HepG2 (cell line): ENCODE measurements around the gene LDAH. TPM values are rescaled to one million over a fixed set of nuclear protein-coding genes. Genes with fewer than 3 reads are reported as not detected.
A peak's percentile ranks its signal among the peaks of the same experiment; 100 is the strongest.

Source experiments
- ATAC-seq: fragments of 200-7000 bp; cut with Tn5 transposase; 3 replicates; pipeline ENCODE4 v1.9.1; 2020; ENCODE audit warnings: mild to moderate bottlenecking, moderate library complexity
- BruUV-seq: library from RNA; stranded (reverse); fragments of 400-500 nt; replicated peaks from 2 replicates; lab custom pipeline; 2021; lab: Mats Ljungman, UMichigan
- CTCF ChIA-PET: fragments of 300-600 bp; formaldehyde crosslinking; extraction: SDS; loops from one replicate; lab custom pipeline; 2021; ENCODE audit warnings: low total read pairs, inconsistent platforms, low intra/inter-chr PET ratio; lab: Yijun Ruan, JAX
- POLR2A ChIA-PET: fragments of 350-600 bp; sonication (Branson Sonifier 250); formaldehyde crosslinking; loops from one replicate; lab custom pipeline; 2020; ENCODE audit warnings: antibody characterized with exemption, inconsistent platforms; lab: Yijun Ruan, JAX
- DNase-seq: peaks from one replicate; pipeline ENCODE4 v3.0.0-alpha.2; 2015; ENCODE audit warnings: low spot score
- FAIRE-seq: peaks from 3 replicates; lab custom pipeline; 2011; peaks lifted over from hg19 to GRCh38; lab: Jason Lieb, UNC
- H2AFZ ChIP-seq: one replicate; pipeline ENCODE4 v1.6.1; 2011; ENCODE audit warnings: low read length, inconsistent platforms
- H3K27ac ChIP-seq: fragments of 300-600 bp; 3 replicates; pipeline ENCODE4 v1.8.0; 2011; ENCODE audit warnings: mixed run types, mild to moderate bottlenecking, mixed read lengths, low read length, inconsistent platforms; ENCODE audit not compliant: insufficient read depth; ENCODE audit errors: extremely low read length
- H3K27me3 ChIP-seq, 2 experiments: fragments of 200-600 bp in 1 of 2; 2 replicates in 1 of 2; 3 replicates in 1 of 2; pipeline versions ENCODE4 v1.6.0 to v1.8.0; 2011; ENCODE audit warnings: low read length in 2 of 2, mild to moderate bottlenecking in 2 of 2, moderate library complexity in 2 of 2, inconsistent platforms in 1 of 2; ENCODE audit not compliant: insufficient read depth in 2 of 2, control insufficient read depth in 1 of 2
- H3K36me3 ChIP-seq, 2 experiments: fragments of 200-600 bp in 1 of 2; replicated peaks in 1 of 2; 2 replicates in 1 of 2; 3 replicates in 1 of 2; pipeline versions ENCODE4 v1.5.1 to v1.8.0; 2011; ENCODE audit warnings: low read length in 2 of 2, inconsistent platforms in 1 of 2; ENCODE audit not compliant: insufficient read depth in 2 of 2, control insufficient read depth in 1 of 2
- H3K4me1 ChIP-seq: 2 replicates; pipeline ENCODE4 v1.5.1; 2012; ENCODE audit warnings: low read length, inconsistent platforms; ENCODE audit not compliant: insufficient read depth
- H3K4me2 ChIP-seq: 2 replicates; pipeline ENCODE4 v1.6.0; 2011; ENCODE audit warnings: low read depth, low read length, inconsistent platforms
- H3K4me3 ChIP-seq, 3 experiments: fragments of 200-600 bp in 1 of 3; sonication (generic), shearing (Covaris generic) in 1 of 3; replicated peaks in 1 of 3; 2 replicates each; pipeline ENCODE4 v1.5.1; 2011 to 2016; ENCODE audit warnings: low read length in 3 of 3, inconsistent platforms in 2 of 3, low read depth in 2 of 3, mild to moderate bottlenecking in 2 of 3, control low read depth in 1 of 3, mixed read lengths in 1 of 3; ENCODE audit not compliant: insufficient read depth in 1 of 3
- H3K79me2 ChIP-seq: one replicate; pipeline ENCODE4 v1.6.1; 2011; ENCODE audit warnings: low read length, inconsistent platforms; ENCODE audit not compliant: insufficient read depth
- H3K9ac ChIP-seq: 2 replicates; pipeline ENCODE4 v1.6.0; 2011; ENCODE audit warnings: mild to moderate bottlenecking, low read depth, low read length, inconsistent platforms; ENCODE audit not compliant: insufficient read depth
- H3K9me3 ChIP-seq: 2 replicates; pipeline ENCODE4 v1.5.1; 2012; ENCODE audit warnings: mild to moderate bottlenecking, low read length
- H4K20me1 ChIP-seq: 2 replicates; pipeline ENCODE4 v1.6.0; 2011; ENCODE audit warnings: inconsistent platforms, mild to moderate bottlenecking, low read length, moderate library complexity; ENCODE audit not compliant: insufficient read depth
- ARID2 ChIP-seq: sonication (generic); formaldehyde crosslinking; IDR thresholded peaks from 2 replicates; pipeline ENCODE4 v1.8.1; 2022; ENCODE audit warnings: mild to moderate bottlenecking, missing genetic modification reagents, borderline replicate concordance
- ATF7 ChIP-seq, 2 experiments: fragments of 450-650 bp in 1 of 2; sonication (generic) in 1 of 2; formaldehyde crosslinking in 1 of 2; IDR thresholded peaks; 2 replicates each; pipeline versions ENCODE4 v1.4.0 to v1.6.1; 2016 to 2020; ENCODE audit warnings: antibody characterized with exemption in 1 of 2, mild to moderate bottlenecking in 1 of 2, missing genetic modification reagents in 1 of 2
- DMAP1 ChIP-seq: IDR thresholded peaks from 2 replicates; pipeline ENCODE4 v1.6.1; 2016
- EP300 ChIP-seq, 3 experiments: sonication (generic) in 1 of 3; formaldehyde crosslinking in 1 of 3; IDR thresholded peaks; 2 replicates each; pipeline versions ENCODE4 v1.5.1 to v1.6.1; 2011 to 2020; ENCODE audit warnings: low read depth in 2 of 3, low read length in 2 of 3, borderline replicate concordance in 1 of 3, improper control_type of control experiment in 1 of 3, mild to moderate bottlenecking in 1 of 3, missing genetic modification reagents in 1 of 3, moderate library complexity in 1 of 3
- ETV5 ChIP-seq: IDR thresholded peaks from 2 replicates; pipeline ENCODE4 v1.6.1; 2018; ENCODE audit warnings: missing biosample characterization, missing genetic modification reagents, inconsistent platforms, borderline replicate concordance
- GATAD2A ChIP-seq: IDR thresholded peaks from 2 replicates; pipeline ENCODE4 v1.6.1; 2016
- HINFP ChIP-seq: sonication (generic); formaldehyde crosslinking; IDR thresholded peaks from 2 replicates; pipeline ENCODE4 v1.4.0; 2020; ENCODE audit warnings: low read depth, mild to moderate bottlenecking, missing genetic modification reagents
- HOXA3 ChIP-seq: sonication (generic); formaldehyde crosslinking; IDR thresholded peaks from 2 replicates; pipeline ENCODE4 v1.5.0; 2020; ENCODE audit warnings: missing genetic modification reagents
- MEIS2 ChIP-seq: sonication (generic); formaldehyde crosslinking; IDR thresholded peaks from 2 replicates; pipeline ENCODE4 v1.9.0; 2021; ENCODE audit warnings: mild to moderate bottlenecking, missing genetic modification reagents
- MYPOP ChIP-seq: sonication (generic); formaldehyde crosslinking; IDR thresholded peaks from 2 replicates; pipeline ENCODE4 v1.8.1; 2023; ENCODE audit warnings: mild to moderate bottlenecking, moderate library complexity, missing genetic modification reagents
- PITX1 ChIP-seq: sonication (generic); formaldehyde crosslinking; IDR thresholded peaks from 2 replicates; pipeline ENCODE4 v1.5.1; 2020; ENCODE audit warnings: mild to moderate bottlenecking, missing genetic modification reagents
- RXRB ChIP-seq: IDR thresholded peaks from 2 replicates; pipeline ENCODE4 v1.6.1; 2016; ENCODE audit warnings: borderline replicate concordance, missing genetic modification reagents, missing compliant biosample characterization
- ZNF350 ChIP-seq: sonication (generic); formaldehyde crosslinking; IDR thresholded peaks from 2 replicates; pipeline ENCODE4 v1.4.0; 2020; ENCODE audit warnings: mild to moderate bottlenecking, low read depth, missing genetic modification reagents, borderline replicate concordance
- ZNF614 ChIP-seq: IDR thresholded peaks from 2 replicates; pipeline ENCODE4 v1.6.1; 2018; ENCODE audit warnings: missing biosample characterization, missing genetic modification reagents, inconsistent platforms, borderline replicate concordance
- ZNF629 ChIP-seq: sonication (generic); formaldehyde crosslinking; conservative IDR thresholded peaks from 2 replicates; pipeline ENCODE4 v1.5.0; 2020; ENCODE audit warnings: missing genetic modification reagents
- WGBS: methylation state at CpG from one replicate; pipeline ENCODE4 v1.1.6; 2017; ENCODE audit warnings: low lambda C conversion rate; 5-methylcytosine and 5-hydroxymethylcytosine counted together
- in situ Hi-C: cut with HindIII; loops from 2 replicates; pipeline ENCODE4 v1.10.0; 2017; ENCODE audit warnings: low pct_unique_long_range_greater_than_20kb; ENCODE audit not compliant: extremely low pct_ligation_motif_present
- intact Hi-C: fragments of 100-400 bp; cut with micrococcal nuclease; formaldehyde crosslinking; loops from one replicate; pipeline ENCODE4 v1.10.0; 2022; ENCODE audit not compliant: unreplicated experiment
- polyA plus RNA-seq, 8 experiments: library from polyadenylated mRNA; depleted of rRNA in 3 of 8; stranded (reverse) in 7 of 8; unstranded in 1 of 8; fragments of >200 nt; fragmentation: Illumina TruSeq in 4 of 8; extraction: Trizol in 4 of 8; gene quantifications; 2 replicates each; pipeline versions ENCODE4 v1.2.1 to v1.2.3, GENCODE V29; 2011 to 2016; ENCODE audit warnings: low read depth in 4 of 8, missing spikeins in 1 of 8, mixed read lengths in 1 of 8; ENCODE audit not compliant: insufficient read depth in 1 of 8
- total RNA-seq, 5 experiments: library from RNA; depleted of rRNA; stranded (reverse); fragments of >200 nt; fragmentation: Illumina TruSeq; extraction: Trizol; gene quantifications; 2 replicates each; pipeline ENCODE4 v1.2.3, GENCODE V29; 2016; ENCODE audit warnings: low read depth in 1 of 5
- TF ChIP-seq, protein P1 (sequence below): IDR thresholded peaks from 2 replicates; pipeline ENCODE4 v1.6.1; 2012; ENCODE audit warnings: inconsistent platforms
- TF ChIP-seq, protein P2 (sequence below): sonication (generic); formaldehyde crosslinking; IDR thresholded peaks from 2 replicates; pipeline ENCODE4 v1.4.0; 2020; ENCODE audit warnings: mild to moderate bottlenecking, missing genetic modification reagents
- TF ChIP-seq, protein P3 (sequence below): sonication (generic); formaldehyde crosslinking; IDR thresholded peaks from 2 replicates; pipeline ENCODE4 v1.4.0; 2020; ENCODE audit warnings: missing genetic modification reagents; ENCODE audit errors: not compliant biosample characterization

Gene LDAH
- total and polyA plus RNA-seq, 2 of the 13 experiments (the other 11 are each of a cell fraction or from before 2014, with no cell fraction given) = 28.8 to 46.2 TPM

- POLR2A ChIA-PET = interaction anchor here (0.9 to 2.3 kb wide), 5 partner anchors 9 to 138 kb away, joined by 3 to 14 read pairs (median 4); partner anchors contain the start of genes GDF7, HS1BP3 and LDAH
- TF ChIP-seq ZNF629 (CRISPR knock-in tag) (peak; percentile 66), ZNF350 (no peak), EP300 (IDR thresholded peaks at IDR 0.05; ENCODE audit: low read depth in 2 of 2, low read length in 2 of 2) (peak in 1 of 2 experiments; percentile 55; a peak in 2 of 4 replicates), EP300 (CRISPR knock-in tag; IDR thresholded peaks at IDR 0.05; ENCODE audit: borderline replicate concordance) (no peak), ARID2 (CRISPR knock-in tag) (no peak), HINFP (CRISPR knock-in tag) (peak; percentile 82), DMAP1 (CRISPR knock-in tag) (peak; percentile 29; the same call in 1 of the 2 replicates), MEIS2 (no peak), RXRB (CRISPR knock-in tag) (0 out of 2 replicates have a peak, but pooled peaks have one; percentile 12), MYPOP (CRISPR knock-in tag) (0 out of 2 replicates have a peak, but pooled peaks have one; percentile 42), PITX1 (CRISPR knock-in tag) (peak; percentile 90), GATAD2A (CRISPR knock-in tag) (peak; percentile 35; the same call in 1 of the 2 replicates), ZNF614 (CRISPR knock-in tag) (peak; percentile 38; the same call in 1 of the 2 replicates), HOXA3 (CRISPR knock-in tag) (peak; percentile 56; the same call in 1 of the 2 replicates), ETV5 (CRISPR knock-in tag) (peak; percentile 31; the same call in 1 of the 2 replicates), ATF7 (IDR thresholded peaks at IDR 0.05) (no peak), ATF7 (CRISPR knock-in tag; IDR thresholded peaks at IDR 0.05) (0 out of 2 replicates have a peak, but pooled peaks have one; percentile 30)
- TF ChIP-seq, protein P1, sequence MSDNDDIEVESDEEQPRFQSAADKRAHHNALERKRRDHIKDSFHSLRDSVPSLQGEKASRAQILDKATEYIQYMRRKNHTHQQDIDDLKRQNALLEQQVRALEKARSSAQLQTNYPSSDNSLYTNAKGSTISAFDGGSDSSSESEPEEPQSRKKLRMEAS = peak; percentile 67; the same call in 1 of the 2 replicates
- TF ChIP-seq, protein P2, sequence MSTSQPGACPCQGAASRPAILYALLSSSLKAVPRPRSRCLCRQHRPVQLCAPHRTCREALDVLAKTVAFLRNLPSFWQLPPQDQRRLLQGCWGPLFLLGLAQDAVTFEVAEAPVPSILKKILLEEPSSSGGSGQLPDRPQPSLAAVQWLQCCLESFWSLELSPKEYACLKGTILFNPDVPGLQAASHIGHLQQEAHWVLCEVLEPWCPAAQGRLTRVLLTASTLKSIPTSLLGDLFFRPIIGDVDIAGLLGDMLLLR (CRISPR knock-in tag) = peak; percentile 28; the same call in 1 of the 2 replicates
- TF ChIP-seq, protein P3, sequence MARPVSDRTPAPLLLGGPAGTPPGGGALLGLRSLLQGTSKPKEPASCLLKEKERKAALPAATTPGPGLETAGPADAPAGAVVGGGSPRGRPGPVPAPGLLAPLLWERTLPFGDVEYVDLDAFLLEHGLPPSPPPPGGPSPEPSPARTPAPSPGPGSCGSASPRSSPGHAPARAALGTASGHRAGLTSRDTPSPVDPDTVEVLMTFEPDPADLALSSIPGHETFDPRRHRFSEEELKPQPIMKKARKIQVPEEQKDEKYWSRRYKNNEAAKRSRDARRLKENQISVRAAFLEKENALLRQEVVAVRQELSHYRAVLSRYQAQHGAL (CRISPR knock-in tag) = no peak
Observed at GRCh38 chr2:20684581-20685063, 138.3 kb downstream of the LDAH start.

More at GRCh38 chr2:20684581-20685063, 138.3 kb downstream of the LDAH start:
- intact Hi-C loops (loop anchor here (2.0 kb wide), 1 partner anchor 44 kb away; no protein-coding TSS in a partner anchor), in situ Hi-C loops (loop anchor here (5.0 kb wide), 1 partner anchor 83 kb away; no protein-coding TSS in a partner anchor)
- Histone ChIP-seq H3K79me2 (no peaks in the 10 kb centered on the region), H3K4me2 (peak overlapping the region; percentile 31), H3K9ac (peak overlapping the region; percentile 0; the same call in 1 of the 2 replicates), H3K27ac (peak overlapping the region; percentile 68), H3K27me3 (no peaks in the 10 kb centered on the region), H3K36me3 (peaks cover 21 to 44% of the 10 kb centered on the region in 2 experiments), H3K4me3 (no peak overlapping the region), H3K9me3 (no peaks in the 10 kb centered on the region), H2AFZ (no peak overlapping the region), H3K4me1 (peaks cover 28% of the 10 kb centered on the region), H4K20me1 (no peaks in the 10 kb centered on the region)
- peak; percentile 92 for ATAC-seq
- WGBS = 18% methylated on average over 6 of the region's 6 CpGs
- CTCF ChIA-PET = no interaction called here
- DNase-seq = peak; percentile 81
- no TSS peak for BruUV-seq
- peak; percentile 97 for FAIRE-seq
